CD14-positive monocyte (primary cell): ENCODE measurements around the gene MAP7D1. TPM values are rescaled to one million over a fixed set of nuclear protein-coding genes. Genes with fewer than 3 reads are reported as not detected.
A peak's percentile ranks its signal among the peaks of the same experiment; 100 is the strongest.

Experiments
- DNase-seq, 3 donors: peaks; one replicate each; pipeline ENCODE4 v3.0.0-alpha.2; 2011 to 2022
- H2AFZ ChIP-seq: 2 replicates; pipeline ENCODE4 v1.6.0; 2012; ENCODE audit warnings: mild to moderate bottlenecking, low read depth, low read length, inconsistent platforms; ENCODE audit not compliant: insufficient read depth, poor library complexity, severe bottlenecking
- H3K27ac ChIP-seq, 2 donors: 1 replicate in 1 of 2; 2 replicates in 1 of 2; pipeline ENCODE4 v1.5.1; 2012 to 2013; ENCODE audit warnings: low read length in 2 of 2, control low read depth in 1 of 2, inconsistent platforms in 1 of 2, low read depth in 1 of 2, mild to moderate bottlenecking in 1 of 2
- H3K27me3 ChIP-seq, 2 donors: one replicate each; pipeline versions ENCODE4 v1.6.0 to v1.6.1; 2011 to 2013; ENCODE audit warnings: low read length in 2 of 2; ENCODE audit not compliant: control insufficient read depth in 2 of 2, insufficient read depth in 2 of 2
- H3K36me3 ChIP-seq, 2 donors: replicated peaks in 1 of 2; 1 replicate in 1 of 2; 2 replicates in 1 of 2; pipeline versions ENCODE4 v1.5.1 to v1.6.1; 2012 to 2013; ENCODE audit warnings: low read length in 2 of 2, control low read depth in 1 of 2, inconsistent platforms in 1 of 2, mild to moderate bottlenecking in 1 of 2; ENCODE audit not compliant: insufficient read depth in 2 of 2, control insufficient read depth in 1 of 2
- H3K4me1 ChIP-seq, 2 donors: 1 replicate in 1 of 2; 2 replicates in 1 of 2; pipeline versions ENCODE4 v1.5.1 to v1.6.1; 2012 to 2013; ENCODE audit warnings: low read length in 2 of 2, control low read depth in 1 of 2, inconsistent platforms in 1 of 2, mild to moderate bottlenecking in 1 of 2, moderate library complexity in 1 of 2; ENCODE audit not compliant: insufficient read depth in 2 of 2, control insufficient read depth in 1 of 2
- H3K4me2 ChIP-seq: replicated peaks from 2 replicates; pipeline ENCODE3; 2012; ENCODE audit warnings: low read length, moderate library complexity, mild to moderate bottlenecking; ENCODE audit not compliant: poor library complexity, severe bottlenecking; ENCODE audit errors: extremely low read depth
- H3K4me3 ChIP-seq, 3 experiments: fragments of 200-600 bp in 1 of 3; sonication (generic) in 1 of 3; replicated peaks in 1 of 3; 1 replicate in 2 of 3; 2 replicates in 1 of 3; pipeline ENCODE4 v1.5.1; 2011 to 2013; ENCODE audit warnings: low read length in 3 of 3, mild to moderate bottlenecking in 3 of 3, control low read depth in 2 of 3, low read depth in 2 of 3, inconsistent platforms in 1 of 3, moderate library complexity in 1 of 3
- H3K79me2 ChIP-seq: 2 replicates; pipeline ENCODE4 v1.6.0; 2012; ENCODE audit warnings: mild to moderate bottlenecking, control low read depth, inconsistent platforms, low read length, moderate library complexity; ENCODE audit not compliant: insufficient read depth
- H3K9ac ChIP-seq: 2 replicates; pipeline ENCODE4 v1.6.0; 2017; ENCODE audit warnings: low read length, mild to moderate bottlenecking; ENCODE audit not compliant: insufficient read depth, poor library complexity, severe bottlenecking
- H3K9me3 ChIP-seq, 2 donors: replicated peaks in 1 of 2; 1 replicate in 1 of 2; 2 replicates in 1 of 2; pipeline versions ENCODE4 v1.5.1 to v1.6.1; 2012 to 2013; ENCODE audit warnings: low read length in 2 of 2, control low read depth in 1 of 2; ENCODE audit not compliant: control insufficient read depth in 1 of 2, insufficient read depth in 1 of 2
- H4K20me1 ChIP-seq: 2 replicates; pipeline ENCODE4 v1.6.0; 2012; ENCODE audit warnings: mild to moderate bottlenecking, low read length, control low read depth, moderate library complexity; ENCODE audit not compliant: insufficient read depth
- H3K27ac Mint-ChIP-seq, 7 donors: one replicate each; pipeline ENCODE4 v1.8.0; 2020; ENCODE audit warnings: mild to moderate bottlenecking in 7 of 7, mixed read lengths in 7 of 7, moderate library complexity in 6 of 7, inconsistent platforms in 2 of 7
- H3K27me3 Mint-ChIP-seq, 3 donors: one replicate each; pipeline ENCODE4 v1.8.0; 2021 to 2022; ENCODE audit warnings: low read depth in 3 of 3, mild to moderate bottlenecking in 3 of 3, mixed read lengths in 3 of 3, moderate library complexity in 3 of 3, inconsistent platforms in 1 of 3
- H3K36me3 Mint-ChIP-seq, 2 donors: one replicate each; pipeline ENCODE4 v1.8.0; 2020; ENCODE audit warnings: mixed read lengths in 2 of 2, inconsistent platforms in 1 of 2, mild to moderate bottlenecking in 1 of 2
- H3K4me1 Mint-ChIP-seq: one replicate; pipeline ENCODE4 v1.8.0; 2020; ENCODE audit warnings: mild to moderate bottlenecking, mixed read lengths
- H3K4me3 Mint-ChIP-seq, 2 donors: one replicate each; pipeline ENCODE4 v1.8.0; 2020; ENCODE audit warnings: mild to moderate bottlenecking in 2 of 2, mixed read lengths in 2 of 2, moderate library complexity in 1 of 2
- H3K9me3 Mint-ChIP-seq, 7 donors: one replicate each; pipeline ENCODE4 v1.8.0; 2020 to 2022; ENCODE audit warnings: mixed read lengths in 7 of 7, mild to moderate bottlenecking in 6 of 7, moderate library complexity in 6 of 7, inconsistent platforms in 2 of 7
- CTCF ChIP-seq: fragments of 200-600 bp; IDR thresholded peaks from one replicate; pipeline ENCODE4 v1.8.0; 2022; ENCODE audit warnings: antibody characterized with exemption, mild to moderate bottlenecking
- WGBS: methylation state at CpG from one replicate; pipeline ENCODE4 v1.1.5; 2013; ENCODE audit warnings: missing lambda C conversion rate; ENCODE audit not compliant: insufficient coverage; 5-methylcytosine and 5-hydroxymethylcytosine counted together
- intact Hi-C, 2 donors: fragments of 100-400 bp; cut with micrococcal nuclease; formaldehyde crosslinking; loops; one replicate each; pipeline versions ENCODE4 v1.15.0 to v1.15.1; 2023
- polyA plus RNA-seq, 3 donors: library from polyadenylated mRNA; depleted of rRNA in 1 of 3; unstranded in 2 of 3; stranded (reverse) in 1 of 3; fragments of 300-500 nt in 2 of 3; fragments of >200 nt in 1 of 3; fragmentation: Illumina TruSeq in 2 of 3; gene quantifications; 1 replicate in 2 of 3; 2 replicates in 1 of 3; pipeline ENCODE4 v1.2.3, GENCODE V29; 2012 to 2021

The MAP7D1 gene
- polyA plus RNA-seq, 3 donors: 12.3 to 153 (median 13.6) TPM

GRCh38 chr1:36132029-36132428, 23.9 kb upstream of the MAP7D1 start:
- no peaks in the 10 kb centered on the region for H3K9me3 Mint-ChIP-seq
- no peaks in the 10 kb centered on the region for H4K20me1 ChIP-seq
- H2AFZ ChIP-seq: no peak overlapping the region
- DNase-seq: no peak
- no peaks in the 10 kb centered on the region for H3K27me3 Mint-ChIP-seq
- H3K79me2 ChIP-seq: no peaks in the 10 kb centered on the region
- peaks cover 11 to 15% of the 10 kb centered on the region in 2 donors for H3K36me3 ChIP-seq
- intact Hi-C loops: no loop called here
- no peak overlapping the region for H3K27ac Mint-ChIP-seq
- peaks cover 22% of the 10 kb centered on the region for H3K4me1 Mint-ChIP-seq
- no peak overlapping the region for H3K4me3 Mint-ChIP-seq
- H3K4me2 ChIP-seq: no peak overlapping the region
- peaks cover 9 to 11% of the 10 kb centered on the region in 2 donors for H3K36me3 Mint-ChIP-seq
- H3K9me3 ChIP-seq: no peaks in the 10 kb centered on the region
- no CpG with 5 or more reads among the region's 3 CpGs for WGBS
- H3K27ac ChIP-seq: no peak overlapping the region
- no peak overlapping the region for H3K4me3 ChIP-seq
- H3K27me3 ChIP-seq: no peaks in the 10 kb centered on the region
- TF ChIP-seq CTCF: no peak
- no peak overlapping the region for H3K9ac ChIP-seq
- peaks cover 13 to 20% of the 10 kb centered on the region in 2 donors for H3K4me1 ChIP-seq

- H3K9me3 Mint-ChIP-seq: no peaks in the 10 kb centered on the region
- Histone ChIP-seq H3K4me3 (no peak overlapping the region), H3K36me3 (peaks cover 25 to 30% of the 10 kb centered on the region in 2 donors), H2AFZ (no peak overlapping the region), H3K4me1 (peaks cover 10 to 12% of the 10 kb centered on the region in 2 donors), H3K9me3 (no peaks in the 10 kb centered on the region), H3K79me2 (no peaks in the 10 kb centered on the region), H4K20me1 (no peaks in the 10 kb centered on the region), H3K27me3 (no peaks in the 10 kb centered on the region), H3K27ac (no peak overlapping the region), H3K9ac (no peak overlapping the region), H3K4me2 (no peak overlapping the region)
- peak in 1 of 3 donors; percentile 30 for DNase-seq
- peaks cover 24 to 25% of the 10 kb centered on the region in 2 donors for H3K36me3 Mint-ChIP-seq
- H3K27ac Mint-ChIP-seq: no peak overlapping the region
- TF ChIP-seq CTCF: no peak
- peaks cover 14% of the 10 kb centered on the region for H3K4me1 Mint-ChIP-seq
- H3K27me3 Mint-ChIP-seq: no peaks in the 10 kb centered on the region
- no peak overlapping the region for H3K4me3 Mint-ChIP-seq
- WGBS: 95% methylated on average over 2 of the region's 3 CpGs
- intact Hi-C loops: no loop called here
These were observed 22.5 kb upstream of the MAP7D1 start for GRCh38 chr1:36133484-36133883.
